Liver (tissue), 9 donors: Measurements from ENCODE around the gene FGF1. TPM values are rescaled to one million over a fixed set of nuclear protein-coding genes. Genes with fewer than 3 reads are reported as not detected.

Experiments
- DNase-seq: peaks from one replicate; pipeline ENCODE4 v3.0.0-alpha.2; 2017; ENCODE audit warnings: low spot score
- H3K27ac ChIP-seq, 2 donors: one replicate each; pipeline ENCODE4 v1.7.0; 2013; ENCODE audit warnings: inconsistent platforms in 2 of 2, low read length in 2 of 2, control low read depth in 1 of 2, low read depth in 1 of 2, mild to moderate bottlenecking in 1 of 2
- H3K27me3 ChIP-seq, 4 donors: one replicate each; pipeline versions ENCODE4 v1.6.1 to v1.7.0; 2013; ENCODE audit warnings: low read length in 3 of 4, inconsistent platforms in 1 of 4, mild to moderate bottlenecking in 1 of 4, moderate library complexity in 1 of 4; ENCODE audit not compliant: control insufficient read depth in 4 of 4, insufficient read depth in 4 of 4
- H3K36me3 ChIP-seq, 4 donors: one replicate each; pipeline versions ENCODE4 v1.6.1 to v1.7.0; 2013; ENCODE audit warnings: low read length in 3 of 4, mild to moderate bottlenecking in 3 of 4, low read depth in 1 of 4, moderate library complexity in 1 of 4; ENCODE audit not compliant: control insufficient read depth in 4 of 4, insufficient read depth in 3 of 4
- H3K4me1 ChIP-seq, 4 donors: one replicate each; pipeline versions ENCODE4 v1.6.1 to v1.7.0; 2013; ENCODE audit warnings: low read length in 3 of 4, mild to moderate bottlenecking in 3 of 4, moderate library complexity in 1 of 4; ENCODE audit not compliant: control insufficient read depth in 4 of 4, insufficient read depth in 4 of 4
- H3K4me3 ChIP-seq, 3 donors: one replicate each; pipeline versions ENCODE4 v1.6.1 to v1.7.0; 2013; ENCODE audit warnings: low read length in 3 of 3, control low read depth in 1 of 3, low read depth in 1 of 3, mild to moderate bottlenecking in 1 of 3
- H3K9ac ChIP-seq, 2 donors: one replicate each; pipeline ENCODE4 v1.7.0; 2013; ENCODE audit warnings: low read length in 2 of 2, mild to moderate bottlenecking in 2 of 2, moderate library complexity in 2 of 2, control low read depth in 1 of 2, low read depth in 1 of 2
- H3K9me3 ChIP-seq, 4 donors: one replicate each; pipeline versions ENCODE4 v1.6.1 to v1.7.0; 2013; ENCODE audit warnings: low read length in 3 of 4; ENCODE audit not compliant: control insufficient read depth in 4 of 4
- ATF3 ChIP-seq: IDR thresholded peaks from 2 replicates; pipeline ENCODE4 v1.6.1; 2016; ENCODE audit warnings: antibody characterized with exemption
- CTCF ChIP-seq: fragments of 150-350 bp; IDR thresholded peaks from 2 replicates; pipeline ENCODE4 v1.5.1; 2017; ENCODE audit warnings: improper control_type of control experiment, low read depth, low read length; ENCODE audit not compliant: missing input control
- EGR1 ChIP-seq, 2 donors: IDR thresholded peaks; 2 replicates each; pipeline ENCODE4 v1.6.1; 2016 to 2018; ENCODE audit warnings: antibody characterized with exemption in 2 of 2, low read depth in 2 of 2
- FOXA1 ChIP-seq: IDR thresholded peaks from 2 replicates; pipeline ENCODE4 v1.6.1; 2016; ENCODE audit warnings: antibody characterized with exemption
- GABPA ChIP-seq, 2 donors: IDR thresholded peaks in 1 of 2; conservative IDR thresholded peaks in 1 of 2; 2 replicates each; pipeline ENCODE4 v1.6.1; 2016; ENCODE audit warnings: antibody characterized with exemption in 2 of 2, mild to moderate bottlenecking in 1 of 2, moderate library complexity in 1 of 2
- HNF4A ChIP-seq, 2 donors: conservative IDR thresholded peaks; 2 replicates each; pipeline ENCODE4 v1.6.1; 2016; ENCODE audit warnings: antibody characterized with exemption in 2 of 2, mild to moderate bottlenecking in 2 of 2
- HNF4G ChIP-seq: IDR thresholded peaks from 2 replicates; pipeline ENCODE4 v1.6.1; 2016; ENCODE audit warnings: antibody characterized with exemption
- JUND ChIP-seq, 2 donors: IDR thresholded peaks; 2 replicates each; pipeline ENCODE4 v1.6.1; 2016; ENCODE audit warnings: antibody characterized with exemption in 2 of 2
- MAX ChIP-seq: IDR thresholded peaks from 2 replicates; pipeline ENCODE4 v1.6.1; 2016; ENCODE audit warnings: antibody characterized with exemption
- NR2F2 ChIP-seq: IDR thresholded peaks from 2 replicates; pipeline ENCODE4 v1.6.1; 2016; ENCODE audit warnings: antibody characterized with exemption
- RAD21 ChIP-seq, 2 donors: IDR thresholded peaks; 2 replicates each; pipeline ENCODE4 v1.6.1; 2016; ENCODE audit warnings: antibody characterized with exemption in 2 of 2, mild to moderate bottlenecking in 2 of 2
- REST ChIP-seq: IDR thresholded peaks from 2 replicates; pipeline ENCODE4 v1.6.1; 2016; ENCODE audit warnings: antibody characterized with exemption, mild to moderate bottlenecking
- RXRA ChIP-seq, 2 donors: IDR thresholded peaks; 2 replicates each; pipeline ENCODE4 v1.6.1; 2017 to 2018; ENCODE audit warnings: antibody characterized with exemption in 2 of 2, mild to moderate bottlenecking in 1 of 2
- SP1 ChIP-seq: IDR thresholded peaks from 2 replicates; pipeline ENCODE4 v1.6.1; 2018; ENCODE audit warnings: antibody characterized with exemption, mild to moderate bottlenecking
- YY1 ChIP-seq: IDR thresholded peaks from 2 replicates; pipeline ENCODE4 v1.6.1; 2016; ENCODE audit warnings: antibody characterized with exemption, mild to moderate bottlenecking
- ZBTB33 ChIP-seq: IDR thresholded peaks from 2 replicates; pipeline ENCODE4 v1.6.1; 2016; ENCODE audit warnings: antibody characterized with exemption
- WGBS: extraction: QIAGEN DNeasy Blood & Tissue Kit; methylation state at CpG from one replicate; pipeline ENCODE4 v1.1.7; 2013; 5-methylcytosine and 5-hydroxymethylcytosine counted together
- polyA plus RNA-seq, 2 donors: library from polyadenylated mRNA; stranded (reverse) in 1 of 2; unstranded in 1 of 2; fragments of 200-250 nt in 1 of 2; fragments of >200 nt in 1 of 2; fragmentation: Nextera tagmentation in 1 of 2; extraction: Ambion mirVana in 1 of 2; gene quantifications; one replicate each; pipeline versions ENCODE4 v1.2.1 to v1.2.3, GENCODE V29; 2013 to 2015
- total RNA-seq, 2 donors: library from RNA; depleted of rRNA; stranded (reverse); fragments of >200 nt; gene quantifications; one replicate each; pipeline ENCODE4 v1.2.3, GENCODE V29; 2014
- donor health status: healthy.
- donor health status: healthy.
- donor health status: healthy.
- donor health status: healthy.
- donor health status: healthy.

FGF1 gene
- total and polyA plus RNA-seq, 4 donors = 0.05 to 0.25 (median 0.16) TPM

- Histone ChIP-seq H3K27ac (no peak overlapping the region), H3K4me3 (no peak overlapping the region), H3K9me3 (no peaks in the 10 kb centered on the region), H3K36me3 (no peaks in the 10 kb centered on the region), H3K9ac (no peak overlapping the region), H3K27me3 (no peaks in the 10 kb centered on the region), H3K4me1 (no peaks in the 10 kb centered on the region)
- 72% methylated on average over 8 of the region's 8 CpGs for WGBS
- no peak for DNase-seq
- TF ChIP-seq HNF4A (conservative IDR thresholded peaks at IDR 0.05) (no peak), YY1 (no peak), HNF4G (no peak), JUND (IDR thresholded peaks at IDR 0.05) (no peak), RAD21 (IDR thresholded peaks at IDR 0.05) (no peak), GABPA (IDR thresholded peaks at IDR 0.05 in 1 of 2, conservative IDR thresholded peaks at IDR 0.05 in 1 of 2) (no peak), ATF3 (no peak), FOXA1 (no peak), NR2F2 (no peak), SP1 (no peak), MAX (no peak), RXRA (IDR thresholded peaks at IDR 0.05) (no peak), ZBTB33 (no peak), EGR1 (IDR thresholded peaks at IDR 0.05; ENCODE audit: low read depth in 2 of 2) (no peak), CTCF (no peak), REST (no peak)
Measured at GRCh38 chr5:142634216-142635011, 51.5 kb downstream of the FGF1 start.
